Caco-2 (cell line): ENCODE results near the gene SKP2. TPM values are rescaled to one million over a fixed set of nuclear protein-coding genes. Genes with fewer than 3 reads are reported as not detected.

ENCODE experiments used
- BruUV-seq: library from RNA; stranded (reverse); fragments of 400-500 nt; replicated peaks from 2 replicates; lab custom pipeline; 2021; lab: Mats Ljungman, UMichigan
- CTCF ChIA-PET: fragments of 300-600 bp; sonication (Branson Sonifier 250); formaldehyde crosslinking; loops from one replicate; lab custom pipeline; 2022; ENCODE audit warnings: antibody characterized with exemption; lab: Charles Lee
- POLR2A ChIA-PET: fragments of 300-600 bp; sonication (Branson Sonifier 250); formaldehyde crosslinking; loops from one replicate; lab custom pipeline; 2022; ENCODE audit warnings: antibody characterized with exemption; lab: Charles Lee
- DNase-seq, 2 experiments: peaks; one replicate each; pipeline versions ENCODE4 v3.0.0 to v3.0.0-alpha.2; 2020 to 2022
- H3K27me3 ChIP-seq: replicated peaks from 2 replicates; pipeline ENCODE4 v1.6.0; 2011; ENCODE audit warnings: low read length; ENCODE audit not compliant: control insufficient read depth, insufficient read depth
- H3K36me3 ChIP-seq: 2 replicates; pipeline ENCODE4 v1.5.1; 2011; ENCODE audit warnings: low read length; ENCODE audit not compliant: control insufficient read depth, insufficient read depth
- H3K4me1 ChIP-seq: fragments of 250-450 bp; sonication (Bioruptor Pico); 2 replicates; pipeline ENCODE4 v1.5.1; 2020; ENCODE audit warnings: mild to moderate bottlenecking
- H3K4me3 ChIP-seq: 2 replicates; pipeline ENCODE4 v1.5.1; 2011; ENCODE audit warnings: low read depth, mild to moderate bottlenecking, control low read depth, low read length
- H3K9me3 ChIP-seq: fragments of 250-450 bp; sonication (Bioruptor Pico); 2 replicates; pipeline ENCODE4 v1.5.1; 2020; ENCODE audit warnings: mild to moderate bottlenecking, moderate library complexity
- H3K27ac Mint-ChIP-seq: one replicate; pipeline ENCODE4 v1.8.0; 2022; ENCODE audit warnings: mixed read lengths; ENCODE audit not compliant: unreplicated experiment
- H3K27me3 Mint-ChIP-seq: one replicate; pipeline ENCODE4 v1.8.0; 2022; ENCODE audit warnings: mixed read lengths; ENCODE audit not compliant: insufficient read depth, unreplicated experiment
- H3K36me3 Mint-ChIP-seq: one replicate; pipeline ENCODE4 v1.8.0; 2022; ENCODE audit warnings: mild to moderate bottlenecking, mixed read lengths; ENCODE audit not compliant: insufficient read depth, unreplicated experiment
- H3K4me1 Mint-ChIP-seq: one replicate; pipeline ENCODE4 v1.8.0; 2022; ENCODE audit warnings: low read depth, mixed read lengths; ENCODE audit not compliant: unreplicated experiment
- H3K4me3 Mint-ChIP-seq: one replicate; pipeline ENCODE4 v1.8.0; 2022; ENCODE audit warnings: mild to moderate bottlenecking, moderate library complexity, mixed read lengths; ENCODE audit not compliant: unreplicated experiment
- H3K9me3 Mint-ChIP-seq: one replicate; pipeline ENCODE4 v1.8.0; 2022; ENCODE audit warnings: mixed read lengths; ENCODE audit not compliant: unreplicated experiment
- CTCF ChIP-seq, 2 experiments: fragments of 200-600 bp in 1 of 2; IDR thresholded peaks; 1 replicate in 1 of 2; 2 replicates in 1 of 2; pipeline versions ENCODE4 v1.5.1 to v1.8.0; 2011 to 2022; ENCODE audit warnings: antibody characterized with exemption in 1 of 2, control low read depth in 1 of 2, inconsistent platforms in 1 of 2, low read depth in 1 of 2, low read length in 1 of 2, mild to moderate bottlenecking in 1 of 2, moderate library complexity in 1 of 2; ENCODE audit not compliant: insufficient read depth in 1 of 2, severe bottlenecking in 1 of 2, unreplicated experiment in 1 of 2
- intact Hi-C: fragments of 100-400 bp; cut with micrococcal nuclease; formaldehyde crosslinking; loops from one replicate; pipeline ENCODE4 v1.10.0; 2022; ENCODE audit not compliant: unreplicated experiment
- total RNA-seq: library from RNA; stranded (reverse); gene quantifications from 2 replicates; pipeline ENCODE4 v1.2.3, GENCODE V29; 2022

SKP2 gene
- total RNA-seq, 1 experiment from 2014 or later, result 230 TPM

DNA sequence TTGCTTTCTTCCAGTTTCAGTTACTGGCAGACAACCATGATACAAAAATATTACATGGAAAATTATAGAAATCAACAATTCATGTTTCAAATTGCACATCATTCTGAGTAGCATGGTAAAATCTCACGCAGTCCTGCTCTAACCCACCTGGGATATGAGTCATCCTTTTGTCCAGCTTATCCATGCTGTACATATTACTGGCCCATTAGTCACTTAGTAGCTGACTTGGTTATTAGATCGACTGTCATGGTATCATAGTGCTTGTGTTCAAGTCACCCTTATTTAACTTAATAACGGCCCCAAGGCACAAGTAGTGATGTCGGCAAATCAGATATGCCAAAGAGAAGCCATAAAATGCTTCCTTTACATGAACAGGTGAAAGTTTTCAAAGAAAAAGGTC, 48.6 kb downstream of the SKP2 start:
- CTCF ChIA-PET, result interaction anchor here (0.6 kb wide), 1 partner anchor 190 kb away, joined by 4 read pairs; no protein-coding TSS in a partner anchor

GRCh38 chr5:36202521-36202961, 50.6 kb downstream of the SKP2 start:
- no peak for DNase-seq
- ChIA-PET CTCF (no interaction called here), POLR2A (no interaction called here)
- Histone ChIP-seq H3K4me1 (no peaks in the 10 kb centered on the region), H3K4me3 (no peak overlapping the region), H3K27me3 (no peaks in the 10 kb centered on the region), H3K9me3 (no peaks in the 10 kb centered on the region), H3K36me3 (peaks cover 1% of the 10 kb centered on the region; the same call in 1 of the 2 replicates)
- Mint-ChIP-seq H3K9me3 (no peaks in the 10 kb centered on the region), H3K36me3 (peaks cover 34% of the 10 kb centered on the region), H3K27me3 (no peaks in the 10 kb centered on the region), H3K4me1 (no peaks in the 10 kb centered on the region), H3K27ac (no peak overlapping the region), H3K4me3 (no peak overlapping the region)
- no peak for TF ChIP-seq CTCF (IDR thresholded peaks at IDR 0.05; ENCODE audit: insufficient read depth in 1 of 2, low read depth in 1 of 2, low read length in 1 of 2, severe bottlenecking in 1 of 2, unreplicated experiment in 1 of 2)
- no TSS peak for BruUV-seq
- intact Hi-C loops, result no loop called here

More for the DNA sequence above, 48.6 kb downstream of the SKP2 start:
- Mint-ChIP-seq H3K27me3 (no peaks in the 10 kb centered on the region), H3K9me3 (no peaks in the 10 kb centered on the region), H3K36me3 (peaks cover 46% of the 10 kb centered on the region), H3K27ac (no peak overlapping the region), H3K4me3 (no peak overlapping the region), H3K4me1 (no peaks in the 10 kb centered on the region)
- Histone ChIP-seq H3K4me1 (no peaks in the 10 kb centered on the region), H3K4me3 (no peak overlapping the region), H3K36me3 (peaks cover 1% of the 10 kb centered on the region; the same call in 1 of the 2 replicates), H3K9me3 (no peaks in the 10 kb centered on the region), H3K27me3 (no peaks in the 10 kb centered on the region)
- POLR2A ChIA-PET, result no interaction called here
- intact Hi-C loops, result no loop called here
- DNase-seq, result no peak
- BruUV-seq, result no TSS peak
- TF ChIP-seq CTCF (IDR thresholded peaks at IDR 0.05; ENCODE audit: insufficient read depth in 1 of 2, low read depth in 1 of 2, low read length in 1 of 2, severe bottlenecking in 1 of 2, unreplicated experiment in 1 of 2), result no peak

DNA sequence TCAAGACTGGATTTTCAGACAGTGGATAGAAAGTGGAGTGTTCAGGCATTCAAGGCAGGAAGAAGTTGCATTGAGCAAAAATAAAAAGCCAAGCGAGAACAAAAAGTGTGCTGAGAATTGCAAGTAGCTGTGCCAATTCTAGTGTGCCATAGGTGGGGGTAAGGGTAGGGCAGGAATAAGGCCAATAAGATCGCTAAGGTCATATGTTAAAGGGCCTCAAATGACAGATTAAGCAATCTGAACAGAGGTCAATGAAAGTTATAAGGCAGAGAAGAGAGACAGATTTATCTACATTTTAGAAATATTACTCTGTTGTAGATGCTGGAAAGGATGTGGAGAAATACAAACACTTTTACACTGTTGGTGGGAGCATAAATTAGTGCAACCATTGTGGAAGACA, 53.4 kb downstream of the SKP2 start:
- BruUV-seq, result no TSS peak
- ChIA-PET POLR2A (no interaction called here), CTCF (interaction anchor here (0.6 to 1.3 kb wide), 2 partner anchors 28 to 126 kb away, joined by 3 to 4 read pairs; no protein-coding TSS in a partner anchor)
- Mint-ChIP-seq H3K4me1 (no peaks in the 10 kb centered on the region), H3K9me3 (no peaks in the 10 kb centered on the region), H3K36me3 (peaks cover 28% of the 10 kb centered on the region), H3K27ac (no peak overlapping the region), H3K27me3 (no peaks in the 10 kb centered on the region), H3K4me3 (no peak overlapping the region)
- no peaks in the 10 kb centered on the region for H3K4me1 ChIP-seq
- intact Hi-C loops, result no loop called here
- DNase-seq, result no peak
- no peaks in the 10 kb centered on the region; the same call in 1 of the 2 replicates for H3K36me3 ChIP-seq
- H3K4me3 ChIP-seq, result no peak overlapping the region
- H3K9me3 ChIP-seq, result no peaks in the 10 kb centered on the region
- H3K27me3 ChIP-seq, result no peaks in the 10 kb centered on the region
- no peak for TF ChIP-seq CTCF (IDR thresholded peaks at IDR 0.05; ENCODE audit: insufficient read depth in 1 of 2, low read depth in 1 of 2, low read length in 1 of 2, severe bottlenecking in 1 of 2, unreplicated experiment in 1 of 2)
